IgD-negative memory B cell (primary cell): ENCODE data around the gene MEIS1. TPM values are rescaled to one million over a fixed set of nuclear protein-coding genes. Genes with fewer than 3 reads are reported as not detected.

Source experiments
- H3K27ac Mint-ChIP-seq, 3 donors: one replicate each; pipeline ENCODE4 v1.8.0; 2020 to 2022; ENCODE audit warnings: mild to moderate bottlenecking in 3 of 3, mixed read lengths in 3 of 3, moderate library complexity in 1 of 3
- H3K27me3 Mint-ChIP-seq: one replicate; pipeline ENCODE4 v1.8.0; 2021; ENCODE audit warnings: mixed read lengths
- H3K36me3 Mint-ChIP-seq: one replicate; pipeline ENCODE4 v1.8.0; 2020; ENCODE audit warnings: mild to moderate bottlenecking, mixed read lengths
- H3K4me1 Mint-ChIP-seq, 3 donors: one replicate each; pipeline ENCODE4 v1.8.0; 2020 to 2022; ENCODE audit warnings: mixed read lengths in 3 of 3, mild to moderate bottlenecking in 1 of 3
- H3K4me3 Mint-ChIP-seq, 4 donors: one replicate each; pipeline ENCODE4 v1.8.0; 2020 to 2022; ENCODE audit warnings: mild to moderate bottlenecking in 4 of 4, mixed read lengths in 4 of 4, moderate library complexity in 3 of 4
- H3K9me3 Mint-ChIP-seq, 3 donors: one replicate each; pipeline ENCODE4 v1.8.0; 2020 to 2021; ENCODE audit warnings: mixed read lengths in 3 of 3, mild to moderate bottlenecking in 1 of 3
- polyA plus RNA-seq: library from polyadenylated mRNA; unstranded; fragments of 300-500 nt; fragmentation: Illumina TruSeq; gene quantifications from one replicate; pipeline ENCODE4 v1.2.3, GENCODE V29; 2021

Gene MEIS1
- polyA plus RNA-seq, 1 donor from 2014 or later = 0.33 TPM

DNA sequence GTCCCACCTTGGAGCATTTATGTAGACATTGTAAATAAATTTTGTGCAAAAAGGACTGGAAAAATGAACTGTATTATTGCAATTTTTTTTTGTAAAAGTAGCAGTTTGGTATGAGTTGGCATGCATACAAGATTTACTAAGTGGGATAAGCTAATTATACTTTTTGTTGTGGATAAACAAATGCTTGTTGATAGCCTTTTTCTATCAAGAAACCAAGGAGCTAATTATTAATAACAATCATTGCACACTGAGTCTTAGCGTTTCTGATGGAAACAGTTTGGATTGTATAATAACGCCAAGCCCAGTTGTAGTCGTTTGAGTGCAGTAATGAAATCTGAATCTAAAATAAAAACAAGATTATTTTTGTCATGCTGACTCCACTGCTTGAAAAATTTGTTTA is 137.5 kb downstream of the MEIS1 start:
- Mint-ChIP-seq H3K27ac (no peak overlapping the region), H3K4me3 (no peak overlapping the region), H3K9me3 (no peaks in the 10 kb centered on the region), H3K4me1 (peaks cover 0 to 7% (median 4%) of the 10 kb centered on the region in 3 donors), H3K36me3 (no peaks in the 10 kb centered on the region), H3K27me3 (peaks cover 23% of the 10 kb centered on the region)

DNA sequence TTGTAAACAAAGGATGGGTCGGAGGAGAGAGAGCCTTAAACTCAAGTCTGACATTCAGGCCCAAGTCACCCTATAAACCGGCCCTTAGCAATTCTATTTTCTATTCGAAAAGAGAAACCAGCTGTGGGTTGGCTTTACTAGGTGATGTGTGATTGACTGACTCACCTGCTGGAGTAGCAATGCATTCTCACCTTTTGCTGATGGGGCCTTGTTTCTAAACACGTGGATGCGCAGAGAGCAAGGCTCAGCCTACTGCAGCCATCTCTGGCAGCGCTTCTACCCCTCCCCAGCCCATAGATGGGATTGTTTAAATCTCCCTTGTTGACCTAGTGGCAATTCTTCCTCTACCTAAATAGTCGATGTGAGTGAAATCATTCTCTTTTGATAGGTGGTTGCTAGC is 138.5 kb downstream of the MEIS1 start:
- Mint-ChIP-seq H3K9me3 (no peaks in the 10 kb centered on the region), H3K36me3 (no peaks in the 10 kb centered on the region), H3K4me1 (peaks cover 0 to 9% (median 4%) of the 10 kb centered on the region in 3 donors), H3K27ac (no peak overlapping the region), H3K4me3 (no peak overlapping the region), H3K27me3 (peaks cover 31% of the 10 kb centered on the region)

- peaks cover 35% of the 10 kb centered on the region for H3K27me3 Mint-ChIP-seq
- no peaks in the 10 kb centered on the region for H3K36me3 Mint-ChIP-seq
- peaks cover 0 to 9% (median 4%) of the 10 kb centered on the region in 3 donors for H3K4me1 Mint-ChIP-seq
- no peak overlapping the region for H3K27ac Mint-ChIP-seq
- peak overlapping the region in 1 of 4 donors; percentile 2 for H3K4me3 Mint-ChIP-seq
- H3K9me3 Mint-ChIP-seq = no peaks in the 10 kb centered on the region
Observed at GRCh38 chr2:66573821-66574233, 138.9 kb downstream of the MEIS1 start.

GRCh38 chr2:66574701-66575624 is 140.0 kb downstream of the MEIS1 start:
- peak overlapping the region in 3 of 4 donors; percentile 28 to 74 (median 70) for H3K4me3 Mint-ChIP-seq
- peak overlapping the region in 1 of 3 donors; percentile 73 for H3K27ac Mint-ChIP-seq
- peaks cover 4% of the 10 kb centered on the region for H3K36me3 Mint-ChIP-seq
- H3K9me3 Mint-ChIP-seq = peaks cover 0 to 2% (median 0%) of the 10 kb centered on the region in 3 donors
- H3K4me1 Mint-ChIP-seq = peaks cover 0 to 11% (median 4%) of the 10 kb centered on the region in 3 donors
- H3K27me3 Mint-ChIP-seq = peaks cover 44% of the 10 kb centered on the region

DNA sequence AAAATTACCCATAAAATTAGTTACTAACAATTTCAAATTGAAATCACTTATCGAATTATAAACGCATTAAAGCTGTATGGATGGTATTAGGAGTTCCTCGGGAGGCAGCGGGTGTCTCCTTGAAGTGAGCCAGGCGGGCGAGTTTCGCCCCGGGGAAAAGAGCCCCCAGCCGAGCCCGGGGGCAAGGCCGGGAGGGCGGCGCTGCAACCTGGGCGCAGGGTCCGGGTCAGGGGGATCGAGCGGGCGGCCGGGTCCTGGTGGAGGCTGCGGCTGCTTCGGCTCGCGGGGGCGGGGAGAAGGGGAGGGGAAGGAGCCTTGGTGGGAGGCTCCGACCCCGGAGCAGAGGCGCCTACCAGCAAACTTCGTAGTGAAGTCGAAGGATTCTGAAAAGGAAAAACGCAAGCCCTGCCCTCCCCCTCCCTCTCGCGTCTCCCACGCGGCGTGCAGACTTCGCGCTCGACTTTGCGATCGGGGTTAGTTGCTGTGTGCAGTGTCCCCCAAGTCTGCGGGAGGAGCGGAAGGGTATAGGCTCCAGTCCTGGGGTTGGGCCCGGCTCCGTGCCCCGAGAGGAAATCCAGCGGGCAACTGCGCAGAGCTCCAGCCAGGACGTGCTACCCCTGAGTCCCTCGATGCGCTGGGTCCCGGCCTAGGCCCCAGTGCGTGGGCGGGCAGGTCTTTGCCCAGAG is 140.8 kb downstream of the MEIS1 start:
- H3K27ac Mint-ChIP-seq = no peak overlapping the region
- peak overlapping the region in 2 of 4 donors; percentile 70 to 74 for H3K4me3 Mint-ChIP-seq
- peaks cover 47% of the 10 kb centered on the region for H3K27me3 Mint-ChIP-seq
- H3K36me3 Mint-ChIP-seq = peaks cover 4% of the 10 kb centered on the region
- H3K9me3 Mint-ChIP-seq = peaks cover 0 to 4% (median 0%) of the 10 kb centered on the region in 3 donors
- H3K4me1 Mint-ChIP-seq = peaks cover 0 to 11% (median 6%) of the 10 kb centered on the region in 3 donors

- H3K4me1 Mint-ChIP-seq = peaks cover 0 to 11% (median 9%) of the 10 kb centered on the region in 3 donors
- no peak overlapping the region for H3K27ac Mint-ChIP-seq
- H3K9me3 Mint-ChIP-seq = peaks cover 0 to 6% (median 0%) of the 10 kb centered on the region in 3 donors
- H3K27me3 Mint-ChIP-seq = peaks cover 51% of the 10 kb centered on the region
- no peak overlapping the region for H3K4me3 Mint-ChIP-seq
- H3K36me3 Mint-ChIP-seq = peaks cover 4% of the 10 kb centered on the region
Observed at GRCh38 chr2:66576311-66576560, 141.3 kb downstream of the MEIS1 start.

- Mint-ChIP-seq H3K36me3 (peaks cover 4% of the 10 kb centered on the region), H3K27me3 (peaks cover 51% of the 10 kb centered on the region), H3K4me1 (peaks cover 0 to 11% (median 9%) of the 10 kb centered on the region in 3 donors), H3K4me3 (peak overlapping the region in 1 of 4 donors; percentile 22), H3K27ac (peak overlapping the region in 2 of 3 donors; percentile 39 to 60), H3K9me3 (peaks cover 0 to 6% (median 0%) of the 10 kb centered on the region in 3 donors)
Observed at GRCh38 chr2:66576561-66577320, 141.8 kb downstream of the MEIS1 start.

- H3K27ac Mint-ChIP-seq = peak overlapping the region in 1 of 3 donors; percentile 39
- peaks cover 45% of the 10 kb centered on the region for H3K27me3 Mint-ChIP-seq
- peak overlapping the region in 1 of 4 donors; percentile 90 for H3K4me3 Mint-ChIP-seq
- H3K4me1 Mint-ChIP-seq = peaks cover 0 to 11% (median 9%) of the 10 kb centered on the region in 3 donors
- peaks cover 4% of the 10 kb centered on the region for H3K36me3 Mint-ChIP-seq
- H3K9me3 Mint-ChIP-seq = peaks cover 0 to 6% (median 0%) of the 10 kb centered on the region in 3 donors
Observed at GRCh38 chr2:66577321-66578053, 142.6 kb downstream of the MEIS1 start.

DNA sequence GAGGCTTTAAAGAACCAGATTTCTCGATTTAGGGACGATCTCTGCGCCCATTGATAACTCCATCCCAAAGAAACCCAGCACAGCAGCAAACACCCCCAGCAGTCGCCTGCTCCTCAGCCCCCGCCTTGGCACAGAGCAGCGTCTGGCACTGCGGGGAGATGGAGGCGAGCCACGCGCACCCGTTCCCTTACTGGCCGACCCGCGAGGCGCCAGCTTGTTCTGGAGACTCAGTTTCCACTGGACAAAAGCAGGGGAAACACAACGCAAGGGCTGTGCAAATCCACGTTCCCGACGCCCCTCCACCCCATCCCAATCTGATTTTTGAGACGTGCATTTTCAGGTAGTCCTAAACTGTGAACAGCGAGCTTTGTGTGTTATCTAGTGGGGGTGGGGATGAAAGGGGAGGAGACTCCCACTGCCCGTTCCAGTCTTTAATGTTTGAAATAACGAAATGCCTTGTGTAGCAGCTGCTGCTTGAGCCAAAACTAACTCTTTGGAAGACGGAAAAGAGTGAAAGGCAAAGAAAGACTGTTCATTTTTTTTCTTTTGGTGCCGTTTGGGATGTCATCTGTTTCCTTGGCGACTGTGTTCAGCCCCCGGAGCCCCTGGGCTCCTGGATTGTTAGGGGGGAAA is 143.2 kb downstream of the MEIS1 start:
- Mint-ChIP-seq H3K4me3 (peak overlapping the region in 2 of 4 donors; percentile 45 to 90), H3K9me3 (peaks cover 0 to 6% (median 0%) of the 10 kb centered on the region in 3 donors), H3K27ac (peak overlapping the region in 2 of 3 donors; percentile 56 to 88), H3K36me3 (peaks cover 4% of the 10 kb centered on the region), H3K4me1 (peaks cover 0 to 11% (median 9%) of the 10 kb centered on the region in 3 donors), H3K27me3 (peaks cover 45% of the 10 kb centered on the region)

DNA sequence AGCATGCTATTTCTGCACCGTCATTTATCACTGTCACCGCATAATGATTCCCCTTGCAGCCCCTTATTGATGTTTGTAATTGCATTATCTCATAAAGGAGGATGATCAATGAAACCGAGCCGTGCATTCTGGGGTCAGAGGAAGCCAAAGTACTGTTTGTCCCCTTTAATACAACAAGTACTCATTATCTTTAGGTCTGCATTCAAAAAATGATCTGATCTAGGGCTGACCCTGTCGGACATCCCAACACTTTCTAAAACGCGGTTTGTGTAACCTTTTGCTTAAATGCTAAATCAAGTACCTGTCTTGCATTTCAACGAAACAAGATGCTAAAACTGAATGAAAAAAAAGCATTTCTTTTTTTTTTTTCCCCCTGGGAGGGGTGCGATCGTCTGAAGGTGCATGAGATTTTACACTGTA is 143.8 kb downstream of the MEIS1 start:
- peaks cover 45% of the 10 kb centered on the region for H3K27me3 Mint-ChIP-seq
- H3K36me3 Mint-ChIP-seq = peaks cover 4% of the 10 kb centered on the region
- peak overlapping the region in 1 of 4 donors; percentile 45 for H3K4me3 Mint-ChIP-seq

DNA sequence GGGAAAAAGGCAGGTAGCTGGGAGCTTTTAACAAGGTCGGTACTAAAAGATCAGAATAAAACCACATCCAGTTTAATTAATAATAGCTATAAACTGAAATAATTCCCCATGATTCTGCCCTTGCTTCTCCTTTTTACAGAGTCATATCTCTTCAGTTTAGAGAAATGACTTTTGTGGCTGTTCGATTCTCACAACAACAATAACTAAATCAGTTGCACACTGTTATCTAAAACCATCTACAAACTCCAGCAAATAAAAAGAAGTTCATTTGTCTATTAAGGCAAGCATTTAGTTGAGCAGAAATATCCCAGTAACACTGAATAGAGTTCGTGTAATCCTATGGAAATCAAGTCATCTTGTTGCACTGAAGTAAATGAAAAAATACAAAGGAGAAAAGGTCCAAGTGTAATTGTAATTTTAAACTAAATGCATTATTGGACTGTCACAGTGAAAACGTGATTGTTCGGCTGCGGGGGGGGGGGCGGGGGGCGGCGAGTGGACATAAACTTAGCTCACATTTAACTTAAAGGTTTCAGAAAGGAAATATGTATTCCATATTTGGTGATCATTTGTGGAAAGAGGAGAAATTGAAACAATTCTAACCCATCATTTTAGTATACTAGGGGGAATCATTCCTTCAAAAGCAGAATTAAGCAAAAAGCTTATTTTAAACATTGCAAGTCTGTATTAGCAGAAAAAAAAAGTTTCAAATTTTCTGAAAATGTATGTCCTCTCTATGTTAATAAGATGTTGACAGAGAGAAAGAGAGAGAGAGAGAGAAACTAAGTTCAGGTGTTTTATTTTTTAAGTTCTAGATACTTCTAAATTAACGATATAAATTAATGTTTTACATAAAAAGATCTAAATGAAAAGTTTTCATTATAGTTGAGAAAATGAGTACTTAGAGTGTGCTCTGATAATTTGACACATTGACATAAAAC is 144.5 kb downstream of the MEIS1 start:
- Mint-ChIP-seq H3K4me3 (no peak overlapping the region), H3K36me3 (peaks cover 4% of the 10 kb centered on the region), H3K27ac (peak overlapping the region in 2 of 3 donors; percentile 53 to 56), H3K27me3 (peaks cover 45% of the 10 kb centered on the region), H3K9me3 (peaks cover 0 to 6% (median 0%) of the 10 kb centered on the region in 3 donors), H3K4me1 (peaks cover 0 to 10% (median 9%) of the 10 kb centered on the region in 3 donors)

More for the DNA sequence above, 143.8 kb downstream of the MEIS1 start:
- peaks cover 0 to 6% (median 0%) of the 10 kb centered on the region in 3 donors for H3K9me3 Mint-ChIP-seq
- H3K27ac Mint-ChIP-seq = peak overlapping the region; percentile 53 to 88 (median 56)
- peaks cover 0 to 11% (median 9%) of the 10 kb centered on the region in 3 donors for H3K4me1 Mint-ChIP-seq

GRCh38 chr2:66580166-66581049 is 145.5 kb downstream of the MEIS1 start:
- peak overlapping the region in 1 of 3 donors; percentile 32 for H3K27ac Mint-ChIP-seq
- H3K27me3 Mint-ChIP-seq = peaks cover 41% of the 10 kb centered on the region
- peaks cover 0 to 7% (median 5%) of the 10 kb centered on the region in 3 donors for H3K4me1 Mint-ChIP-seq
- H3K4me3 Mint-ChIP-seq = no peak overlapping the region
- H3K36me3 Mint-ChIP-seq = peaks cover 4% of the 10 kb centered on the region
- H3K9me3 Mint-ChIP-seq = peaks cover 0 to 6% (median 0%) of the 10 kb centered on the region in 3 donors
